Measurements from ENCODE around the gene TMEM8B.
A peak's percentile ranks its signal among the peaks of the same experiment; 100 is the strongest.

Gene TMEM8B

GRCh38 chr9:35842020-35842745, 13.2 kb downstream of the TMEM8B start:
- DNase-seq: no peak

- DNase-seq: no peak
These were observed 13.8 kb downstream of the TMEM8B start for GRCh38 chr9:35842795-35843194.

GRCh38 chr9:35844628-35845270, 15.7 kb downstream of the TMEM8B start:
- DNase-seq: peak; percentile 4 to 48

- no peak for DNase-seq
These were observed 17.1 kb downstream of the TMEM8B start for GRCh38 chr9:35845824-35846771.

- peak in 1 of 2 donors; percentile 59 for DNase-seq
These were observed 19.0 kb downstream of the TMEM8B start for GRCh38 chr9:35847792-35848572.

- no peak for DNase-seq
These were observed 23.3 kb downstream of the TMEM8B start for GRCh38 chr9:35852267-35852815.

- DNase-seq: no peak
These were observed 24.1 kb downstream of the TMEM8B start for GRCh38 chr9:35852876-35853865.

GRCh38 chr9:35854091-35854762, 25.2 kb downstream of the TMEM8B start:
- no peak for DNase-seq

GRCh38 chr9:35856206-35856605, 27.2 kb downstream of the TMEM8B start:
- DNase-seq: no peak

- no peak for DNase-seq
These were observed 27.9 kb downstream of the TMEM8B start for GRCh38 chr9:35856882-35857281.

GRCh38 chr9:35858458-35858857, 29.4 kb downstream of the TMEM8B start:
- DNase-seq: no peak

- DNase-seq: no peak
These were observed 30.4 kb downstream of the TMEM8B start for GRCh38 chr9:35859310-35859989.

GRCh38 chr9:35859990-35860339, 30.9 kb downstream of the TMEM8B start:
- no peak for DNase-seq

GRCh38 chr9:35861161-35861897, 32.3 kb downstream of the TMEM8B start:
- DNase-seq: no peak

GRCh38 chr9:35862328-35862727, 33.3 kb downstream of the TMEM8B start:
- DNase-seq: no peak

- no peak for DNase-seq
These were observed 34.6 kb downstream of the TMEM8B start for GRCh38 chr9:35863583-35863982.

- no peak for DNase-seq
These were observed 35.7 kb downstream of the TMEM8B start for GRCh38 chr9:35864695-35865255.

- DNase-seq: no peak
These were observed 38.5 kb downstream of the TMEM8B start for GRCh38 chr9:35867538-35867937.

GRCh38 chr9:35868933-35869332, 39.9 kb downstream of the TMEM8B start:
- DNase-seq: no peak
